Activated T-cell treated with anti-CD3 and anti-CD28 coated beads for 48 hours (primary cell): ENCODE results near the gene NEU4.

ENCODE experiments used
- DNase-seq: peaks from one replicate; pipeline ENCODE4 v3.0.0-alpha.2; 2020; ENCODE audit warnings: low read depth

NEU4 gene

DNA sequence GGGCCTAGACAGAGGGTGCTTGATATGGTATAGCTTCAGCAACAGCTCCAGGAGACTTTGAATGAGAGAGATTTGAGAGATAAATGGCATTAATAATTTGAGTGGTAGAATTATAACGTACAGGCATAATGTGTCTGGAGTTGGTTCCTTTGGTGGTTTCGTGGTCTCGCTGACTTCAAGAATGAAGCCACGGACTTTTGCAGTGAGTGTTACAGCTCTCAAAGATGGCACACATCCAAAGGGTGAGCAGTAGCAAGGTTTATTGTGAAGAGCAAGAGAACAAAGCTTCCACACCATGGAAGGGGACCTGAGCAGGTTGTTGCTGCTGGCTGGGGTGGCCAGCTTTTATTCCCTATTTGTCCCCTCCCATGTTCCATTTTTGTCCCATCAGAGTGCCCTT, 26.6 kb downstream of the NEU4 start:
- DNase-seq = no peak

DNA sequence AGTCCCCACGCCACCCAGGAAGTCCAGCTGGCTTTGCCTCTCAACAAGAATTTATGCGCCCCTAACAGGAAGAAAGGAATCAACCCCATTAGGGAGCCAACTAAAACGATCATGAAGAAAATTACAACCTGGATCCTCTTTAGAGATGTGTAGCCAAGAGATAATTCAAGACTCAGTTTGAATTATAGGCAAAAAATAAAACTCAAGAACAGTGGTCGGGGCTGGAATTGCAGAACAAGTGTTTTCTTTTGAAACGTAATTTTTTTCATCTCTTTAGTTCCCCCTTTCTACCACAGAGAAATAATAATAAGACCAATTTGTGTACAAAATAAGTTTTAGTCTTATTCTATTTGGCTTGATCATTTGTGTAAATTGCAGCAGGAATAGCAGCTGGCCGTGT, 27.3 kb downstream of the NEU4 start:
- no peak for DNase-seq

DNA sequence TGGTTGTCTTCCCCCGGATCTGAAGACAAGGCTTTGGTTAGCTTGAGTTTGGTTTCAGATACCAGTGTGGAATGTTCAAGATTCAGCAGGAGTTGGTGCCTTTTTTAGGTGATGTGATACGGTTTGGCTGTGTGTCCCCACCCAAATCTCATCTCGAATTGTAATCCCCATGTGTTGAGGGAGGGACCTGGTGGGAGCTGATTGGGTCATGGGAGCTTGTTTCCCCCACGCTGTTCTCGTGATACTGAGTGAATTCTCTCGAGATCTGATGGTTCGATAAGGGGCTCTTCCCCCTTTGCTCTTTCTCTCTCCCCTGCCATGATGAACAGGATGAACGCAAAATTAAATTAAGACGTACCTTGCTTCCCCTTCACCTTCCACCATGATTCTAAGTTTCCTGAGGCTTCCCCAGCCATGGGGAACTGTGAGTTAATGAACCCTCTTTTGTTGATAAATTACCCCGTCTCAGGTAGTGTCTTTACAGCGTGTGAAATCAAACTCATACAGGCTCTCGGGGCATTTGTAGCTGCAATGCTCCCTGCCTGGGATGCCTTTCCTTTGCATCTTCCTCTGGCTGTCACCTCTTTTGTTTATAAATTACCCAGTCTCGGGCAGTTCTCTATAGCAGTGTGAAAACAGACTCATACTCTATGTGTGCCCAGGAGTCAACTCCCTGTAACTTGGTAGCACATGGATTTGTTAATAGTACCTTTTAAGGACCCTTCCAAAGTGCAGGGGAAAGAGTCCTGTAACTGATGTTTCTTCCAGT, 28.4 kb downstream of the NEU4 start:
- no peak for DNase-seq

DNA sequence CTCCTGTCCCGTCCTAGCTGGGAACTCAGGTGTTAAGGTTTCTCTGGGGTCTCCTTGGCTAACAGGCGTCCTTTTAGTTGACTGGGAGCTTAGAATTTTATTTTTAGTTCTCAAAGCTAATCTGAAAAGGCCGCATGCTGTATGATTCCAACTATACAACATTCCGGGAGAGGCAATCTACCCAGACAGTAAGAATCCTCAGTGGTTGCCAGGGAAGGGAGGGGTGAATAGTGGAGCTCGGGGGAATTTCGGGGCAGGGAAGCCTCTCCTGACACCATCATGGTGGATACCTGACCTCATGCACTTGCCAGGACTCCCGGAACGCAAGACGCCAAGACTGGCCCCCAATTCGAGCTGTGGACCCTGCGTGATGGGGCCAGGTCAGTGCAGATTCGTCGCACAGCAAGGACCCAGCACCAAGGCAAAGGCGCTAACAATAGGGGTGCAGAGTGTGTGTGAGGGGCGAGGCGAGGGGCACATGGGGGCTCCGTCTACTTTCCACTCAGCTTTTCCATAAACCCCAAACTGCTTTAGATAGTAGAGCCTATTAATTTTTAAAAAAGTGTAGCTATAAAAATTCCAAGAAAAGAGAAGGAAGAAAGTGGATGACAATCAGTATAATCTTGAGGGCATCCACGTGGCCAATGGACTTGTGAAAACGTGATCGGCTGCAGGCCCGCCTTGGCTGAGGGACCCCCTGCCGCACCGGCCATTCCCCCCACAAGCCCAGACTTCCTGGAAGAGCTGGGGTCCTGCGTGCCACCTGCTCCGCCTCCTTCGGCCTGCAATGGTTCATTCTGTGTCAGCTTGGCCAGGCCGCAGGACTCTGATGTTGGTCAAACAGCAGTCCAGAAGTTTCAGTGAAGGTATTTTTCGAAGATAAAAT, 32.4 kb downstream of the NEU4 start:
- DNase-seq = no peak

DNA sequence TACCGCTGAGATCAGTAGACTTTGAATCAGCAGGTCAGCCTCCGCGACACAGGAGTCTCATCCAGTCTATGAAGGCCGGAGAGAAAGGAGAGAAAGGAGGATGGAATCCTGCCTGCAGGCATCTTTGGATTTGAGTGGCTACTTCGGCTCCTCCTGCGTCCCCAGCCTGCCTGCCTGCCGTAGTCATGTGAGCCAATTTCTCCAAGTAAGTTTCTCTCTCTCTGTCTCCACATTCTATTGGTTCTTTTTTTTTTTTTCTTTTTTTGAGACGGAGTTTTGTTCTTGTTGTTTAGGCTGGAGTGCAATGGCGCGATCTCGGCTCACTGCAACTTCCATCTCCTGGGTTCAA, 33.0 kb downstream of the NEU4 start:
- no peak for DNase-seq

DNA sequence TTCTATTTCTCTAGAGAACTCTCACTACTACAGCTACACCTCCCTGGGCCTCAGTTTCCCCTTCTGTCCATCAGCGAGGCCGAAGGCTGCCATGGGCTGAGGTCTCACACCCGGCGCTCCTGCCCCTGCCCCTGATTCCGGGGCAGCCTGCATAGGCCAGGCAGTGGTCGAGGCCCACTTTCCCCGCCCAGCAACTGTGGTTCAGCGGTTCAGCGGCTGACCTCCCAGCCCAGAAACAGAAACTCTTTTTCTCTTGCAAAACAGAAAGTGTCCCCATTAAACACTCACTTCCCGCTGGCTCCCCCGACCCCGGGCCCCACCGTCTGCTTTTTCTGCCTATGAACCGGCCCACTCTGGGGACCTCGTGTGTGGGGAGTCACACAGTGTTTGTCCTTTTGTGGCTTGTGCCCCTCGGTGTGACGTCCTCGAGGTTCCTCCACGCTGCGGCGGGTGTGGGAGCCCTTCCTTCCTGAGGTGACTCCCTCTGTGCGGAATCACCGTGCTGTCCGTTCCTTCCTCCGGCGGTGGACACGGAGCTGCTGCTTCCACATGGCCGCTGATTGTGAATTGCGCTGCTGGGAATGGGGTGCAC, 33.7 kb downstream of the NEU4 start:
- DNase-seq = peak; percentile 45

DNA sequence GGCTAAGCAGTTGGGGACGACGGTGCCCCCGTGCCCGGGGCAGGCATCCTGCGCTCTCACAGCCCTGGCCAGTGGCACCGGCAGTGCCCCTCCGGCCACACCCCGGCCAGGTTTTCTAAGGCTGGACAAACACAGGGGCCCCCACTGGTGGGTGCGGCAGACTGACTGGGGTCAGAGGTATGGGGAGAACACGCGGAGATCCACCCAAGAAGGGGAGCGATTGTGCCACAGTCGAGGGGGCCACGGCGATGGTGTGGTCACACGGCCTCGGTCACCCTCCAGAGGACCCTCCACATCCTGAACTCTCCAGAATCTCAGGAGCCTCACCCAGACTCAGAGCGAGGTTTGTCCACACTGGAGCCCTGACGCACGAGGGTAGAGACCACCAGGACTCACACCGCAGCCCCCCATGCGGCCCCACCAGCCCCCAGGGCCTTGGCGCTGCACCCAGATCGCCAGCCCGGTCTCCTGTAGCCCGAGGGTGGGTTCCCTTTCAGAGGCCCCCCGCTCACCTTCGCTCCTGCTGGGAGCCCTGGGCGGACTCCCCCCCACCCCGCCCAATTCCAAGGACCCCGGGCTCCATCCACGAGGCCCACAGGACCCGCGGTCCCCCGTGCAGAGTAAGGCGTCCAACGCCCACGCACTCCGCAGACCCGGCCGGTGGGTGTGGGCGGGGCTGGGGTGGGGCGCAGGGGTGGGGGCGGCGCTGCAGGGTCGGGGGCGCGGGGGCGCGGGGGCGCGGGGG, 34.5 kb downstream of the NEU4 start:
- DNase-seq = no peak

DNA sequence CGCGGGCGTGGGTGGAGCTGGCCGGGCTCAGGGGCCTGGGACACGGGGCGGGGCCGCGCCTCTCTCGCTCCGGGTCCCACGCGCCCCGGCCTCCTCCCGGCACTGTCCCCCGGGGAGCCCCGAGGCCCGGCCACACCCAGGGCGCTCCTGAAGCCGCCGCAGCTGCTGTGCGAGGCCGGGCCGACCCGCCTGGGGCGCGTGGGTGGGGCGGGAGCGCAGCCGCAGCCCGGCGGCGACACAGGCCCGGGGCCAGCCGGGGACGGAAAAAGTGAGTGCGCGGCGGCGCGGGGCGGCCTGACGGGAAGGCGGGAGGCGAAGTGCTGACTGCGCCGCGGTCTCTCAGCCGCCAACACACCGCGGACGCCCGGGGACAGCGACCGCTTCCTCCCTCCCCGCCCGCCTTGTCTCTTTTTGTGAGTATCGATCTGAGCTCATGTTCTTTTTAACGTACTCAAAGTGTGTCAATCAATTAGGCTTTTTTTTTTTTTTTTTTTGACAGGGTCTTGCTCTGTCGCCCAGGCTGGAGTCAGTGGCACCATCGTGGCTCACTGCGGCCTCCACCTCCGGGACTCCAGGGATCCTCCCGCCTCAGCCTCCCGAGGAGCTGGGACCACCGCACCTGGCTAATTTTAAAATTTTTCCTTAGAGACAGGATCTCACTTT, 35.2 kb downstream of the NEU4 start:
- DNase-seq = peak; percentile 94

DNA sequence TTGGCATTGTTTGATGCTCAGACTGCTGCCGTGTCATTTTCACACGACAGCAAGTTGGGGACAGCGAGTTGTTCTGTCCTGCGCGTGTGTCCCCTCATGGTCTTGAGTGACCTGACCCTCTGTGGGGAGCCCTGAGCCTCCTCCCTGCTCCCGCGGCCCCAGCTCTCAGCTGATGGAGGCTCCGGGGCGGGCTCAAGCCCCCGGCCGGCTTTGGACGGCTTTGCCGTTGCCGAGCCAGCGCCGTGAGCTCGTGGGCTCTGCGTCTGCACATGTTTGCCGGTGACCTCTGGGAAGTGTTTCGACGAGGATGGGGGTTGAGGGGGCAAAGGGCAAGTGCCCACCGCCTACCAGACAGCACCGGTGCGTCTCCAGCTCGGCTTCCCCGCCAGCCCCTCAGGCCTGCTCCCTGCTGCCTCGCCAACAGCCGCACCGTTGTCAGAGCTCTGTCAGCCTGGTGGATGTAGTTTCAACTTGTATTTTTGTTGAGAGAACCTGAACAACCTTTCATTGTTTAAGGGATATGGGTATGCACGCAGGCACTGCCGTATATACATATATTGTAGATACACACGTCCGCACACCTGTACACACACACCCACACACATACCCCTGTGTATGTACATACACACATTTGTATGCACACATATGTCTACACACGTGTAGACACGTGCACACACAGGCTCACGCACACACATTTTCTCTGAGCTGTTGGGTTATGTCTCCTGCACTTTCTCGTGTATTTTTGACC, 36.0 kb downstream of the NEU4 start:
- no peak for DNase-seq

DNA sequence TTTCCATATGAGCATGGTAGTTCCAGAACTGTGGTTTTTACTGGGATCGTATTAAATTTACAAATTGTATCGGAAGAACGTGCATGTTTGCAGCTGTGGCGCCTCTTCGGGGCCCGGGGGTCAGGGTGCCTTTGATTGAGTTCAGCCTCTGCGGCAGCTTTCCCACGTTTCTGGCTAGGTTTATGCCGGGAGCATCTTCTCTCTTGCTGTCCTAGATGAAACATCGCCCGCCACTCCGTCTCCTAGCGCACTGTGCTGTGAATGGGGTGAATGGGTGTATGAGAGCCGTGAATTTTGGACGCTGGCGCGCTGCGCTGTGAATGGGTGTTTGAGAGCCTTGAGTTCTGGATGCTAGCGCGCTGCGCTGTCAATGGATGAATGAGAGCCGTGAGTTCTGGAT, 37.4 kb downstream of the NEU4 start:
- DNase-seq = no peak

DNA sequence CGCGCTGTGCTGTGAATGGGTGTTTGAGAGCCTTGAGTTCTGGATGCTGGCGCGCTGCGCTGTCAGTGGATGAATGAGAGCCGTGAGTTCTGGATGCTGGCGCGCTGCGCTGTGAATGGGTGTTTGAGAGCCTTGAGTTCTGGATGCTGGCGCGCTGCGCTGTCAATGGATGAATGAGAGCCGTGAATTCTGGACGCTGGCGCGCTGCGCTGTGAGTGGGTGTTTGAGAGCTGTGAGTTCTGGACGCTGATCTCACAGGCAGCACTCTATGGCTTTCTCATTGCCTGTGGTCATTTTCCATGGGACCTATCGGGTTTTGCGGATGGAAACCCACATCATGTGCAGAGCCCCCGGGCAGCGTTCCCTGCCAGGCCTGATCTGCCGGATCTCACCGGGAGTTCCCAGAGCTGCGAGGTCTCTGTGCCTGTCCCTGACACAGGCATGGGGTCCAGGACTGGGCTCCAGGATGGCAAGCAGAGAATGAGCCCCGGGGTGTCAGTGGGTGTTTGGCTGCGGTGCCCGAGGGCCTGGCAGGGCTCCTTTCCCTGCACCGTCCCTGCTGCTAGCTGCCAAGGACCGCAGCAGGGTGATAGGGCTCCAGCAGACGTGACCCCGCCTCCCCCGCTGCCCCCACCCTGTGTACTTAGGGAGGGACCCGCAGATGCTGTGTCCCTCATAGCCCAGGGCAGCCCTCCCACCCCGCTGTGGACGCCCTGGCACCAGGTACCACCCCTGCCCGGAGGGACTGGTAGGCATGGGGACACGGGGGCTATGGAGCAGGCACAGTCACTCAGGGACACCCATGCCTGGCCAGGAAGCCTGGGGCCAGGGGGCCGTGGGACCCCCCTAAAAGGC, 40.0 kb downstream of the NEU4 start:
- DNase-seq = no peak

DNA sequence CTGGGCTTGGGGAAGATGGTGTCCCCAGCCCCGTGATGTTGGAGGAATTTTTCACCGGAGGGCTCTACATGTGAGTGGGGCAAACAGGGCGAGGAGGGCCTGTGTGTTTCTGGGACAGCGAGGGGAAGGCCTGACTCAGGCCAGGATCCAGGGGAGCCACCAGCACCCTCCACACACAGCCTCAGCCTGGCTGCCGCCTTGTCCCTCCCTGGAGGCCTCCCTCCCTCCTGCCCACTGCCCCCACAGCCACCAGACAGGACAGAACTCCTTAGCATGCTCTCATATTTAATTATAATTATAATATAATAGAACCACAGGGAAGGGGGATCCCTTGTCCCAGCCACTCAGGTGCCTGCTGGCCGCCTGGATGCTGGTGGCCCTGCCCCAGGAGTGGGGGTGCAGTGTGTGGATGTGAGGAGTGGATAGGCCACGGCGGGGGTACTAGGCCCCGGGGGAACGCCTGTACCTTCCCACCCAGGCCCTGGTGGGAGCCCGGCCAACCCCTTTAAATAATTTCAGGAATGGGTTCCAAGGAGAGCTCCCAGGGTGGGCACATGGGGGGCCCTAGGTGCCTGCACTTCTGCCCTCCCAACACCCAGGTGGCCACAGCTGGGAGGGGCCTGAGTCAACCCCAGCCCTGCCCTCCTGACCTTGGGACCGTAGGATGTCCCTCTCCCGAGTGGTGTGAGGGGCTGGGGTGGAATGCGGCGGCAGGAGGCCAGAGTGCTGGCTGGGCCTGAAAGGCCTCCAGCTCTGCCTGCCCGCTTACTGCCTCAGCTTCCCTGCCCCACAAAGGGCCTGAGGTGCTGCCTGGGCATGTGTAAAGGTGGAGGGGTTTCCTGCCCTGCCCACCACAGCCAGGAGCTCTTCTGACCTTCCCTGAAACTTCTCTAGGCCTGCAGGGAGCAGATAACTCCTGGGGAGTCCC, 40.9 kb downstream of the NEU4 start:
- no peak for DNase-seq

DNA sequence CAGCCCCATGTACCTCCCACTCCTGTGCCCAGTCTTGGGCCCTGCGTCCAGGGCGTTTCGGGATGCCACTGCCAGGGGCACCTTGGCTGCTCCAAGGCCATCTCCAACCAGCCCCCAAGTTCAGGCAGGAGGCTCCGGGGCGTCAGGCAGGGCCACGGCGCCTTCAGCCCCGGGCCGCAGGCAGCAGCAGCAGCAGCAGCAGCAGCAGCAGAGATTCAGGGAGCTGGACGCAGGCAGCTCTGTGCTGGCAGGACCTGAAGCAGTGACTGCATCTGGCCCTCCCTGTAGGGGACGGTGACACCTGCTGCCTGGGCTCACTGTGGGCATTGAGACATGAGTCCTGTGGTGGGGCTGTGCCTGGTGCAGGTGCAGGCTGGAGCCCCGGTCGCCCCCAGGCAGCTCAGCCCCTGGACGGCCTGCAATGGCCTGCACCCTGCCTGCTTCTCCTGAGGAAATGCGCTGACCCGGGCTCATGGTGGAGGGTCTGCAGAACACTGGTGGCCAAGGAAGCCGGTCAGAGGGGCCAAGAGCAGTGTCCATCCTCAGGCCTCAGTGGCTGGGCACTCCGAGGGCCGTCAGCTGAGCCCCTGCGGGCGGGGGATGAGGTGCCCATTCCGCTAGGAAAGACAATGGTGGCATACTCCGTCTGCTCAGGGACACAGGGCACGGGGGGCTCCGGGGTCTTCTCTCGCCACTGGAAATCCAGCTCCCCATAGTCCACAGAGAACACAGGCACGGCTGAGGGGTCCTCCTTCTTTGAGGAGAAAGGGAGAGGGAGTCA, 41.7 kb downstream of the NEU4 start:
- no peak for DNase-seq

DNA sequence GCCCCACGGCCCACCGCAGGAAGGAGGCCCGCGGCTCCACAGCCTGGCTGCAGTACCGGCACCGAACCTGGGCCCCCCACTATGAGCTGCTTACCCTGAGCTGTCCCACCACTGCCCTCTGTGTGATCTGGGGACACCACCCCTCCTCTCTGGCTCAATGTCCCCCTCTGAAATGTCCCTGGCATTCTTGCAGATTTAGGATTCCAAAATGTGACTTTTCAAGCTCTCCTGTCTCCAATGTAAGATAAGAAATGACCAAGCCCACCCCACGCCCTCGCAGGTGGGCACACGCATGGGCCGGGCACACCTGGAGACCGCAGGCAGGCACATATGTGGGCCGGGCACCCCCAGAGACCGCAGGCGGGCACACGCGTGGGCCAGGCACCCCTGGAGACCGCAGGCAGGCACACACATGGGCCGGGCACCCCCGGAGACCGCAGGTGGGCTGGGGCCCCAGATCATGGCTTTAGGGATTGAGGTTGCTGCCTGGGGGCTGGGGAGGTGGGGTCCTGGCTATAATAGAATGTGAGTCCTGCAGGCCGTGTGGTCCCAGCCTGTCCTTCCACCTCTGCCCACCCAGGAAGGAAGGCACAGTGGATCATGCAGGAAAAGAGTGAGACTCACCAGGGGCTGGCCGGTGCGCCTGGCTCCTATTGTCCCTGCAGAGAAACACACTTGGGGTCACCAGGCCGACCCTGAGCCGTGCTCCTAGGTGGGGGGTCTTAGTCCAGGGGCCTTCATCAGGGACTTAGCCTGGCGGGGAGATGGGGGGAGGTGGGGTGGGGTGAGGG, 42.5 kb downstream of the NEU4 start:
- no peak for DNase-seq

DNA sequence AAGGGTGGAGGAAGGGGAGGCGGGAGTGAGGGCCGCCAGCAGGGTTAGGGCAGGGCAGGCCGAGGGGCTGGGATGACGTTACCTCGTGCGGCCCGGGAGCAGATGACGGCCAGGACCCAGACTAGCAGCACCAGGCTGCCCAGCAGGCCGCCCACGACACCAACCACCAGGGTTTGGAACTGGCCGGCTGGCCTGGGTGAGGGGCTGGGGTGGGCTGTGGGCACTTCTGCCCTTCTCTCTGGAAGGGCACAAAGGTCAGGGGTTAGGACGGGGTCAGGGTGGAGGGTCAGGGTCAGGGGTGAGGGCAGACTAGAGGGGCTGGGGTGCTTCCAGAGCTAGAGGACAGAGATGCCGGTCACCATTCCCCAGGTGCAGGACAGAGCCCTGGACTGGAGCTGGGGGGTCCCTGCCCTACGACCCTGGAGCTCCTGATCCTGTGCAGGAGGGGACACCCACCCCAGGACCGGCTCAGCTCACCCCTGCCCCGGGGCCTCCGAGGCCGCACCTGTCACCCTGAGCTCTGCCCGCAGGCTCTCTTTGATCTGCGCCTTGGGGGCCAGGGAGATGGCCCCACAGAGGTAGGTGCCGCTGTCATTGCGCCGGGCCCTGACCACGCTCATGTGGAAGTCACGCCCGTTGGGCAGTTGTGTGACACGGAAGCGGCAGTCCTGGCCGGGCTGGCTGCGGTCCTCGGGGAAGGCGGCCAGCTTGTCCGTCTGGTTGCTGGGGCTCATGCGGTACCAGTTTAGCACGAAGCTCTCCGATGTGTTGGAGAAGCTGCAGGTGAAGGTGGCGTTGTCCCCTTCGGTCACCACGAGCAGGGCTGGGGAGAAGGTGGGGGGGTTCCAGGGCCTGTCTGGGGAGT, 43.4 kb downstream of the NEU4 start:
- no peak for DNase-seq

DNA sequence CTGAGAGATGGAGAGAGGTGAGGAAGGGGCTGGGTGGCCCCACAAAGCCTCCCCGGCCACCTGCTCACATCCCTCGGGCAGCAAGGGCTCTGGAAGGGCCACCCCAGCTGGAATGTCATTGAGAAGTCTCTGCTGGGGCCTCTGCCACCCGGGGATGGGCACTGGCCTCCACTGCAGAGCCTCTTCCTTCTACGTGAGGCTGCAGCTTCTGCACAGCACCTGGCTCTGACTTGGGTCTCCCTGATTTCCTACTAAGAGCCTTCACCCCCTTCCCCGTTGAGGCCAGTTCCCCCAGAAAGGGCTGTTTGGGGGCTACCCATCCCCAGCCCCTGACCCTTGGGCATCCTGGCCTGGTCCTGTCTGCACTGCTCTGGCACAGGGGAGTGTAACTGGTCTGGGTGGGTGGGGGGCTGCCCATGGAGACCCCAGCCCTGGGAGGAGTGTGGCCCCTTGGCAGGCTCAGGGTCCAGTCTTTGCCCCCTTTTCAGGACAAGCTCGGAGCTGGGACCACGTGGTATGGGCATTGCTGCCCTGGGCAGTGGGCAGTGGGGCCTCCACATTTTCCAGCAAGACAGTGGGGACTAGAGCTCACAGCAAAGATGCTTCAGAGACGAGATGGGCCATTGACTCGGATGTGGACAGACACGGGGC, 44.1 kb downstream of the NEU4 start:
- no peak for DNase-seq
